Keratinocyte (primary cell): ENCODE data around the gene KREMEN1. TPM values are rescaled to one million over a fixed set of nuclear protein-coding genes. Genes with fewer than 3 reads are reported as not detected.

Source experiments
- DNase-seq: peaks from one replicate; pipeline ENCODE4 v3.0.0-alpha.2; 2011; ENCODE audit warnings: low read depth, missing footprints, low spot score
- FAIRE-seq: peaks from 2 replicates; lab custom pipeline; 2011; peaks lifted over from hg19 to GRCh38; lab: Jason Lieb, UNC
- H2AFZ ChIP-seq: 2 replicates; pipeline ENCODE4 v1.6.0; 2012; ENCODE audit warnings: low read length, control low read depth, inconsistent platforms; ENCODE audit not compliant: control insufficient read depth
- H3K27ac ChIP-seq: 2 replicates; pipeline ENCODE4 v1.5.1; 2011; ENCODE audit warnings: low read length; ENCODE audit not compliant: control insufficient read depth, insufficient read depth
- H3K27me3 ChIP-seq: 3 replicates; pipeline ENCODE4 v1.6.0; 2011; ENCODE audit warnings: low read length; ENCODE audit not compliant: control insufficient read depth, insufficient read depth; ENCODE audit errors: extremely low read depth
- H3K36me3 ChIP-seq, 2 experiments: 2 replicates in 1 of 2; 3 replicates in 1 of 2; pipeline ENCODE4 v1.5.1; 2011; ENCODE audit warnings: low read length in 2 of 2, mild to moderate bottlenecking in 1 of 2; ENCODE audit not compliant: control insufficient read depth in 2 of 2, insufficient read depth in 2 of 2; ENCODE audit errors: extremely low read depth in 1 of 2
- H3K4me1 ChIP-seq: 3 replicates; pipeline ENCODE4 v1.5.1; 2011; ENCODE audit warnings: low read length; ENCODE audit not compliant: control insufficient read depth, insufficient read depth; ENCODE audit errors: extremely low read depth
- H3K4me2 ChIP-seq: 3 replicates; pipeline ENCODE4 v1.6.0; 2011; ENCODE audit warnings: low read depth, low read length; ENCODE audit not compliant: control insufficient read depth, insufficient read depth; ENCODE audit errors: extremely low read depth
- H3K4me3 ChIP-seq, 3 experiments: fragments of 200-600 bp in 1 of 3; sonication (generic) in 1 of 3; 2 replicates in 2 of 3; 3 replicates in 1 of 3; pipeline ENCODE4 v1.5.1; 2011 to 2016; ENCODE audit warnings: low read length in 3 of 3, mild to moderate bottlenecking in 3 of 3, control low read depth in 2 of 3, inconsistent platforms in 1 of 3, low read depth in 1 of 3, mixed read lengths in 1 of 3, mixed run types in 1 of 3, moderate library complexity in 1 of 3; ENCODE audit not compliant: control insufficient read depth in 2 of 3, insufficient read depth in 2 of 3; ENCODE audit errors: extremely low read depth in 1 of 3
- H3K79me2 ChIP-seq: 2 replicates; pipeline ENCODE4 v1.6.0; 2012; ENCODE audit warnings: low read length; ENCODE audit not compliant: control insufficient read depth, insufficient read depth
- H3K9ac ChIP-seq: 3 replicates; pipeline ENCODE4 v1.6.0; 2011; ENCODE audit warnings: low read length; ENCODE audit not compliant: control insufficient read depth, insufficient read depth; ENCODE audit errors: extremely low read depth
- H3K9me1 ChIP-seq: 3 replicates; pipeline ENCODE4 v1.6.0; 2011; ENCODE audit warnings: low read length; ENCODE audit not compliant: control insufficient read depth, insufficient read depth; ENCODE audit errors: extremely low read depth
- H3K9me3 ChIP-seq: 2 replicates; pipeline ENCODE4 v1.5.1; 2012; ENCODE audit warnings: low read depth, low read length; ENCODE audit not compliant: control insufficient read depth
- H4K20me1 ChIP-seq: 3 replicates; pipeline ENCODE4 v1.6.0; 2011; ENCODE audit warnings: low read length; ENCODE audit not compliant: control insufficient read depth, insufficient read depth; ENCODE audit errors: extremely low read depth
- EZH2 ChIP-seq: IDR thresholded peaks from one replicate; pipeline ENCODE4 v1.6.1; 2012; ENCODE audit warnings: inconsistent platforms, mild to moderate bottlenecking, low read length, moderate library complexity
- dilution Hi-C: fragments of 300-500 bp; cut with MboI; formaldehyde crosslinking; loops from one replicate; pipeline ENCODE4 v1.7.0; 2020; ENCODE audit warnings: low sequenced_read_pairs; ENCODE audit not compliant: extremely low pct_ligation_motif_present
- polyA plus RNA-seq, 5 experiments: library from polyadenylated mRNA; depleted of rRNA in 3 of 5; stranded (reverse) in 3 of 5; stranded (forward) in 1 of 5; unstranded in 1 of 5; fragments of >200 nt; gene quantifications; 1 replicate in 1 of 5; 2 replicates in 3 of 5; 3 replicates in 1 of 5; pipeline versions ENCODE4 v1.2.1 to v1.2.3, GENCODE V29; 2011 to 2012; ENCODE audit warnings: missing spikeins in 2 of 5, low read depth in 1 of 5, low replicate concordance in 1 of 5
- TF ChIP-seq, protein P1 (sequence below), 3 experiments: IDR thresholded peaks in 1 of 3; conservative IDR thresholded peaks in 1 of 3; optimal IDR thresholded peaks in 1 of 3; 2 replicates in 2 of 3; 3 replicates in 1 of 3; pipeline versions ENCODE3 to v1.5.1; 2011; ENCODE audit warnings: low read length in 3 of 3, mild to moderate bottlenecking in 3 of 3, moderate library complexity in 2 of 3, control low read depth in 1 of 3, inconsistent platforms in 1 of 3; ENCODE audit not compliant: insufficient read depth in 2 of 3; ENCODE audit errors: extremely low read depth in 1 of 3

KREMEN1 gene
- polyA plus RNA-seq, 1 donor (not counting 4 experiments of a cell fraction or from before 2014, with no cell fraction given), result 6.8 TPM

DNA sequence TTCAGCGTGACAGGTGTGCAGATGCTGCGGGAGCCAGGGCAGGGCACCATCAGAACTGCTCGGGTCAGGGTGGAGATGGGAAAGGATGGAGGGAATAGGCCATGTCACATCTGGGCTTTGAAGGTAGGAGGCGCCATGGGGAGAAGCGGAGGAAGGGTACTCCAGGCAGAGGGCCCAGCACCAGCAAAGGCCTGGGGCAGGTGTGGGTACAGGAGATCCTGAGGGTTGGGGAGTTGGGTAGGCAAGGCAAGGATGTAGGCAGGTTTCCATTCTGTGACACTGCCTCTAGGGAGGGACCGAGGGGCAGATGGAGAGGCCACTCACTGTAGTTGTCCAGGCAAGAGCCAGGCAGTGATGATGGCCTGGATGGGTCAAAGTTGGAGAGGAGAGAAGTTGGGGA is 141.4 kb downstream of the KREMEN1 start:
- H3K9ac ChIP-seq, result no peak overlapping the region
- FAIRE-seq, result no peak
- DNase-seq, result no peak
- H3K9me1 ChIP-seq, result no peaks in the 10 kb centered on the region
- H3K9me3 ChIP-seq, result no peaks in the 10 kb centered on the region
- no peaks in the 10 kb centered on the region for H3K79me2 ChIP-seq
- dilution Hi-C loops, result no loop called here
- TF ChIP-seq, protein P1, sequence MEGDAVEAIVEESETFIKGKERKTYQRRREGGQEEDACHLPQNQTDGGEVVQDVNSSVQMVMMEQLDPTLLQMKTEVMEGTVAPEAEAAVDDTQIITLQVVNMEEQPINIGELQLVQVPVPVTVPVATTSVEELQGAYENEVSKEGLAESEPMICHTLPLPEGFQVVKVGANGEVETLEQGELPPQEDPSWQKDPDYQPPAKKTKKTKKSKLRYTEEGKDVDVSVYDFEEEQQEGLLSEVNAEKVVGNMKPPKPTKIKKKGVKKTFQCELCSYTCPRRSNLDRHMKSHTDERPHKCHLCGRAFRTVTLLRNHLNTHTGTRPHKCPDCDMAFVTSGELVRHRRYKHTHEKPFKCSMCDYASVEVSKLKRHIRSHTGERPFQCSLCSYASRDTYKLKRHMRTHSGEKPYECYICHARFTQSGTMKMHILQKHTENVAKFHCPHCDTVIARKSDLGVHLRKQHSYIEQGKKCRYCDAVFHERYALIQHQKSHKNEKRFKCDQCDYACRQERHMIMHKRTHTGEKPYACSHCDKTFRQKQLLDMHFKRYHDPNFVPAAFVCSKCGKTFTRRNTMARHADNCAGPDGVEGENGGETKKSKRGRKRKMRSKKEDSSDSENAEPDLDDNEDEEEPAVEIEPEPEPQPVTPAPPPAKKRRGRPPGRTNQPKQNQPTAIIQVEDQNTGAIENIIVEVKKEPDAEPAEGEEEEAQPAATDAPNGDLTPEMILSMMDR (optimal IDR thresholded peaks at IDR 0.05 in 1 of 3, IDR thresholded peaks at IDR 0.05 in 1 of 3, conservative IDR thresholded peaks at IDR 0.05 in 1 of 3; ENCODE audit: extremely low read depth in 1 of 3, insufficient read depth in 2 of 3, low read length in 3 of 3), result no peak
- no peak for TF ChIP-seq EZH2
- no peak overlapping the region for H2AFZ ChIP-seq
- H3K4me3 ChIP-seq, result no peak overlapping the region
- no peaks in the 10 kb centered on the region for H4K20me1 ChIP-seq
- no peaks in the 10 kb centered on the region for H3K36me3 ChIP-seq
- no peak overlapping the region for H3K4me2 ChIP-seq
- peaks cover 17% of the 10 kb centered on the region for H3K27me3 ChIP-seq
- H3K27ac ChIP-seq, result no peak overlapping the region
- no peaks in the 10 kb centered on the region for H3K4me1 ChIP-seq

DNA sequence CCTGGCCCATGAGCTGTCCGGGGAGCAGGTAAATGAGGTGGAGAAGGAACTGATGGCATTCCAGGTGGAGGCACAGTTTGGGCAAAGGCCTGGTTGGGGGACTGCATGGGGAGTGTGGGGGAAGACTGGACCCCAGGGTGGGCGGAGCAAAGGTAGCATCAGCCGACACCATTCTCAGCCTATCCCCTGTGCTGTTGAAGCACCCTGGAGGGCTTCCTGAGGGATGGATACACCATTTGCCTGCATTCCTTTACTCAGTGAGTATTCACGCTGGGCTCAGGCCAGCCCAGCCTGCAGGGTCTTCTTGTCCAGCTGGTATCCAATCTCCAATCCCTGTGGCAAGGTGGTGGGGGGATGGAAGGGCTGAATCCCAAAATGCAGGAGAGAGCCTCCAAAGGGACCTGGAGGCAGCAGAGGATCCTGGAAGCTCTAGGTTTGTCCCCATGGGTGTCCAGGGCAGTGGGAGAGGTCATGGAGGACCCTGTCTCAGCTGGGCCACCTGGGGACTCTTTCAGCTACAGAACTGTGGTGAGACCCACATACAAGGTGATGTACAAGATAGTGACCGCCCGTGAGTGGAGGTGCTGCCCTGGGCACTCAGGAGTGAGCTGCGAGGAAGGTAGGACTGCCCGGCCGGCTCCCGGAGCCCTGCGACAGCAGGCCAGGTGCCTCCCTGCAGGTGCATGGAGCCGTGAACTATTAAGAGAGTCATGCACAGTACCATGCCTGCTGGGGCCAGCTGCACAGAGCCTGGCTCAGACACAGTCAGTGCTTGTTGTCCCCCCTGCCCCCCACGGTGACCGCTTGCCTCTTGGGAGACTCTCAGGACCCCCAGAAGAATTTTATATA is 142.4 kb downstream of the KREMEN1 start:
- H3K9me1 ChIP-seq, result no peaks in the 10 kb centered on the region
- H3K4me2 ChIP-seq, result no peak overlapping the region
- no peaks in the 10 kb centered on the region for H3K79me2 ChIP-seq
- no peak overlapping the region for H3K27ac ChIP-seq
- H3K4me3 ChIP-seq, result no peak overlapping the region
- TF ChIP-seq EZH2, result no peak
- TF ChIP-seq, protein P1 (optimal IDR thresholded peaks at IDR 0.05 in 1 of 3, IDR thresholded peaks at IDR 0.05 in 1 of 3, conservative IDR thresholded peaks at IDR 0.05 in 1 of 3; ENCODE audit: extremely low read depth in 1 of 3, insufficient read depth in 2 of 3, low read length in 3 of 3), result no peak
- no peaks in the 10 kb centered on the region for H4K20me1 ChIP-seq
- H3K27me3 ChIP-seq, result peaks cover 12% of the 10 kb centered on the region
- dilution Hi-C loops, result no loop called here
- no peak overlapping the region for H3K9ac ChIP-seq
- DNase-seq, result no peak
- no peak for FAIRE-seq
- no peak overlapping the region for H2AFZ ChIP-seq
- no peaks in the 10 kb centered on the region for H3K36me3 ChIP-seq
- no peaks in the 10 kb centered on the region for H3K4me1 ChIP-seq
- H3K9me3 ChIP-seq, result no peaks in the 10 kb centered on the region
